ENCODE results near the gene LRRC23. TPM values are rescaled to one million over a fixed set of nuclear protein-coding genes. Genes with fewer than 3 reads are reported as not detected.

LRRC23 gene
- total and polyA plus RNA-seq, 2 of the 13 experiments (the other 11 are each of a cell fraction or from before 2014, with no cell fraction given) = 6.0 to 7.8 TPM

- 0 out of 2 replicates have a peak, but pooled peaks have one; percentile 63 for TF ChIP-seq ZNF280B (CRISPR knock-in tag; IDR thresholded peaks at IDR 0.05; ENCODE audit: borderline replicate concordance)
- TF ChIP-seq ZMYM4 (CRISPR knock-in tag; IDR thresholded peaks at IDR 0.05) = no peak
- TF ChIP-seq MBD4 (IDR thresholded peaks at IDR 0.05; ENCODE audit: borderline replicate concordance, low read length) = no peak
- TF ChIP-seq NCOA5 (CRISPR knock-in tag; IDR thresholded peaks at IDR 0.05) = no peak
- peak; percentile 79 for TF ChIP-seq AGO2 (optimal IDR thresholded peaks at IDR 0.05; ENCODE audit: low read depth, low read length)
- TF ChIP-seq KMT2A (CRISPR knock-in tag; IDR thresholded peaks at IDR 0.05) = peak; percentile 15; the same call in 1 of the 2 replicates
- 0 out of 2 replicates have a peak, but pooled peaks have one; percentile 6 for TF ChIP-seq ZKSCAN8 (CRISPR knock-in tag; IDR thresholded peaks at IDR 0.05; ENCODE audit: borderline replicate concordance)
- TF ChIP-seq KDM5B (CRISPR knock-in tag; IDR thresholded peaks at IDR 0.05; ENCODE audit: borderline replicate concordance) = peak; percentile 43; the same call in 1 of the 2 replicates
- 0 out of 2 replicates have a peak, but pooled peaks have one; percentile 30 for TF ChIP-seq E2F5 (CRISPR knock-in tag; conservative IDR thresholded peaks at IDR 0.05)
- peak; percentile 86 for TF ChIP-seq ZNF687 (CRISPR knock-in tag; IDR thresholded peaks at IDR 0.05)
- TF ChIP-seq ZNF605 (CRISPR knock-in tag; IDR thresholded peaks at IDR 0.05) = peak; percentile 56; the same call in 1 of the 2 replicates
- TF ChIP-seq ZBTB25 (CRISPR knock-in tag; IDR thresholded peaks at IDR 0.05) = peak; percentile 65
- no peak for TF ChIP-seq ZNF17 (CRISPR knock-in tag; IDR thresholded peaks at IDR 0.05)
- TF ChIP-seq FOSL2 (CRISPR knock-in tag; IDR thresholded peaks at IDR 0.05) = 0 out of 2 replicates have a peak, but pooled peaks have one; percentile 39
- peak; percentile 76 for TF ChIP-seq NFYB (CRISPR knock-in tag; IDR thresholded peaks at IDR 0.05)
- TF ChIP-seq ETS1 (CRISPR knock-in tag; IDR thresholded peaks at IDR 0.05) = 0 out of 2 replicates have a peak, but pooled peaks have one; percentile 44
- 0 out of 2 replicates have a peak, but pooled peaks have one; percentile 44 for TF ChIP-seq ZNF556 (CRISPR knock-in tag; IDR thresholded peaks at IDR 0.05; ENCODE audit: borderline replicate concordance)
- peak; percentile 78 for TF ChIP-seq RBM39 (IDR thresholded peaks at IDR 0.05; ENCODE audit: low read depth, low read length, poor library complexity, severe bottlenecking)
These were observed 41.7 kb downstream of the LRRC23 start (continued) for GRCh38 chr12:6946033-6946919.
